Neural progenitor cell (in vitro differentiated cells): Measurements from ENCODE around the gene PEX5L. TPM values are rescaled to one million over a fixed set of nuclear protein-coding genes. Genes with fewer than 3 reads are reported as not detected.

Source experiments
- DNase-seq: peaks from one replicate; pipeline ENCODE4 v3.0.0-alpha.2; 2016; ENCODE audit warnings: low spot score
- H2AFZ ChIP-seq: fragments of 200-600 bp; sonication (generic); replicated peaks from 2 replicates; pipeline ENCODE4 v1.6.1; 2016; ENCODE audit warnings: antibody characterized with exemption
- H3F3A ChIP-seq: fragments of 200-600 bp; sonication (generic); 2 replicates; pipeline ENCODE4 v1.6.1; 2016; ENCODE audit warnings: antibody characterized with exemption, low read depth
- H3K27ac ChIP-seq: fragments of 200-600 bp; sonication (generic); 2 replicates; pipeline ENCODE4 v1.5.1; 2016; ENCODE audit warnings: mild to moderate bottlenecking
- H3K27me3 ChIP-seq: fragments of 200-600 bp; sonication (generic); 2 replicates; pipeline ENCODE4 v1.6.1; 2016; ENCODE audit warnings: mild to moderate bottlenecking, moderate library complexity
- H3K36me3 ChIP-seq: fragments of 200-600 bp; sonication (generic); 2 replicates; pipeline ENCODE4 v1.5.1; 2016
- H3K4me1 ChIP-seq: fragments of 200-600 bp; sonication (generic); 2 replicates; pipeline ENCODE4 v1.6.1; 2016; ENCODE audit warnings: mixed run types
- H3K4me2 ChIP-seq: fragments of 200-600 bp; sonication (generic); 2 replicates; pipeline ENCODE4 v1.6.1; 2016
- H3K4me3 ChIP-seq: fragments of 200-600 bp; sonication (generic); 2 replicates; pipeline ENCODE4 v1.5.1; 2016
- H3K79me2 ChIP-seq: fragments of 200-600 bp; sonication (generic); 2 replicates; pipeline ENCODE4 v1.6.1; 2016; ENCODE audit warnings: low read depth
- H3K9ac ChIP-seq: fragments of 200-600 bp; sonication (generic); 2 replicates; pipeline ENCODE4 v1.6.1; 2016
- H3K9me3 ChIP-seq: fragments of 200-600 bp; sonication (generic); 2 replicates; pipeline ENCODE4 v1.5.1; 2016; ENCODE audit warnings: low read depth
- H4K20me1 ChIP-seq: fragments of 200-600 bp; sonication (generic); 2 replicates; pipeline ENCODE4 v1.6.1; 2016; ENCODE audit warnings: low read depth
- H3K27ac Mint-ChIP-seq: 3 replicates; pipeline ENCODE4 v1.8.0; 2021; ENCODE audit warnings: mixed read lengths
- H3K27me3 Mint-ChIP-seq: 2 replicates; pipeline ENCODE4 v1.8.0; 2022; ENCODE audit warnings: low read depth, mild to moderate bottlenecking, inconsistent platforms, moderate library complexity, mixed read lengths; ENCODE audit not compliant: insufficient read depth
- H3K36me3 Mint-ChIP-seq: 3 replicates; pipeline ENCODE4 v1.8.0; 2021; ENCODE audit warnings: mixed read lengths
- H3K4me1 Mint-ChIP-seq: 3 replicates; pipeline ENCODE4 v1.8.0; 2021; ENCODE audit warnings: mixed read lengths
- H3K4me3 Mint-ChIP-seq: 3 replicates; pipeline ENCODE4 v1.8.0; 2021; ENCODE audit warnings: mild to moderate bottlenecking, moderate library complexity, mixed read lengths
- H3K9me3 Mint-ChIP-seq: 3 replicates; pipeline ENCODE4 v1.8.0; 2020; ENCODE audit warnings: mixed read lengths
- CTCF ChIP-seq: fragments of 200-600 bp; sonication (generic); IDR thresholded peaks from 2 replicates; pipeline ENCODE4 v1.5.1; 2017; ENCODE audit warnings: antibody characterized with exemption, mild to moderate bottlenecking
- EZH2 ChIP-seq: fragments of 200-600 bp; sonication (generic); IDR thresholded peaks from 2 replicates; pipeline ENCODE4 v1.6.1; 2017; ENCODE audit warnings: antibody characterized with exemption, mild to moderate bottlenecking, moderate library complexity
- EZH2phosphoT487 ChIP-seq: fragments of 200-600 bp; sonication (generic); IDR thresholded peaks from 2 replicates; pipeline ENCODE4 v1.6.1; 2017; ENCODE audit warnings: antibody characterized with exemption
- total RNA-seq: library from RNA; depleted of rRNA; stranded (reverse); fragments of >200 nt; gene quantifications from 2 replicates; pipeline ENCODE4 v1.2.3, GENCODE V29; 2015; ENCODE audit warnings: low replicate concordance

PEX5L gene
- total RNA-seq = 0.62 and 0.90 TPM in 2 replicates

- Histone ChIP-seq H3K4me1 (peaks cover 8% of the 10 kb centered on the region), H3K9ac (no peak within 1 kb of the TSS), H3K27me3 (peaks cover 81% of the 10 kb centered on the region), H3K36me3 (no peaks in the 10 kb centered on the region), H3F3A (peaks cover 22% of the 10 kb centered on the region), H3K4me2 (peak within 1 kb of the TSS; percentile 76), H3K4me3 (peak within 1 kb of the TSS; percentile 57), H3K9me3 (no peaks in the 10 kb centered on the region), H4K20me1 (peaks cover 11% of the 10 kb centered on the region), H3K27ac (no peak within 1 kb of the TSS), H3K79me2 (no peaks in the 10 kb centered on the region), H2AFZ (peak within 1 kb of the TSS; percentile 21)
- DNase-seq = peak; percentile 94
- Mint-ChIP-seq H3K4me1 (peaks cover 12% of the 10 kb centered on the region), H3K9me3 (no peaks in the 10 kb centered on the region), H3K36me3 (no peaks in the 10 kb centered on the region), H3K27ac (no peak within 1 kb of the TSS), H3K4me3 (peak within 1 kb of the TSS; percentile 92), H3K27me3 (peaks cover 27% of the 10 kb centered on the region)
- TF ChIP-seq EZH2 (no peak), EZH2phosphoT487 (peak; percentile 5), CTCF (no peak)
Observed at GRCh38 chr3:180036671-180037455, at the start of gene PEX5L. PEX5L (minus strand) TSS chr3:180036937; CDS start chr3:180036599, 338 bp downstream.

GRCh38 chr3:180085122-180085710 is 48.5 kb upstream of the PEX5L start:
- Histone ChIP-seq H3K36me3 (no peaks in the 10 kb centered on the region), H3K27me3 (no peaks in the 10 kb centered on the region), H3K79me2 (no peaks in the 10 kb centered on the region), H3K27ac (no peak overlapping the region), H3K9me3 (no peaks in the 10 kb centered on the region), H3K4me3 (no peak overlapping the region), H2AFZ (no peak overlapping the region), H3F3A (no peaks in the 10 kb centered on the region), H3K9ac (no peak overlapping the region), H3K4me1 (no peaks in the 10 kb centered on the region), H3K4me2 (no peak overlapping the region), H4K20me1 (no peaks in the 10 kb centered on the region)
- DNase-seq = no peak
- Mint-ChIP-seq H3K27me3 (no peaks in the 10 kb centered on the region), H3K27ac (no peak overlapping the region), H3K4me1 (no peaks in the 10 kb centered on the region), H3K4me3 (no peak overlapping the region), H3K9me3 (no peaks in the 10 kb centered on the region), H3K36me3 (no peaks in the 10 kb centered on the region)
- TF ChIP-seq CTCF (no peak), EZH2 (no peak), EZH2phosphoT487 (no peak)

GRCh38 chr3:180082699-180083098 is 46.0 kb upstream of the PEX5L start:
- no peak for TF ChIP-seq CTCF
- TF ChIP-seq EZH2 = no peak
- no peak for TF ChIP-seq EZH2phosphoT487
- no peak overlapping the region for H3K4me3 ChIP-seq
- no peaks in the 10 kb centered on the region for H3K36me3 Mint-ChIP-seq
- H3K9ac ChIP-seq = no peak overlapping the region
- no peak for DNase-seq
- H2AFZ ChIP-seq = no peak overlapping the region
- H3K9me3 Mint-ChIP-seq = no peaks in the 10 kb centered on the region
- H3F3A ChIP-seq = no peaks in the 10 kb centered on the region
- H3K27me3 Mint-ChIP-seq = no peaks in the 10 kb centered on the region
- H3K4me3 Mint-ChIP-seq = no peak overlapping the region
- H3K27me3 ChIP-seq = no peaks in the 10 kb centered on the region
- H3K36me3 ChIP-seq = no peaks in the 10 kb centered on the region
- no peaks in the 10 kb centered on the region for H4K20me1 ChIP-seq
- no peak overlapping the region for H3K27ac ChIP-seq
- H3K79me2 ChIP-seq = no peaks in the 10 kb centered on the region
- H3K9me3 ChIP-seq = no peaks in the 10 kb centered on the region
- H3K4me1 ChIP-seq = no peaks in the 10 kb centered on the region
- no peak overlapping the region for H3K4me2 ChIP-seq
- no peak overlapping the region for H3K27ac Mint-ChIP-seq
- no peaks in the 10 kb centered on the region for H3K4me1 Mint-ChIP-seq
